HK-2 (cell line): ENCODE measurements around the gene PCNX3.

Experiments used
- DNase-seq: peaks from one replicate; pipeline ENCODE4 v3.0.0-alpha.2; 2018; ENCODE audit not compliant: unreplicated experiment

The PCNX3 gene

GRCh38 chr11:65615229-65615949 lies at the start of gene PCNX3:
PCNX3 (plus strand) TSS chr11:65615776; CDS start chr11:65616312, 536 bp downstream.
- peak; percentile 98 for DNase-seq

- DNase-seq: no peak
Measured at GRCh38 chr11:65569164-65569972, 46.2 kb upstream of the PCNX3 start.

GRCh38 chr11:65569973-65570918 lies 45.3 kb upstream of the PCNX3 start, which contains the start of gene ZNRD2:
ZNRD2 (plus strand) TSS chr11:65570477; CDS start chr11:65570492, 15 bp downstream.
- peak; percentile 94 for DNase-seq

- no peak for DNase-seq
Measured at GRCh38 chr11:65571420-65571819, 44.2 kb upstream of the PCNX3 start.

GRCh38 chr11:65571940-65572339 lies 43.6 kb upstream of the PCNX3 start:
- no peak for DNase-seq

- DNase-seq: peak; percentile 70
Measured at GRCh38 chr11:65572356-65573051, 43.1 kb upstream of the PCNX3 start, which contains the start of gene FAM89B. FAM89B (plus strand) TSS chr11:65572538; CDS start chr11:65572670, 132 bp downstream.

GRCh38 chr11:65573391-65574079 lies 42.0 kb upstream of the PCNX3 start:
- DNase-seq: no peak

- DNase-seq: peak; percentile 93
Measured at GRCh38 chr11:65574109-65574810, 41.3 kb upstream of the PCNX3 start.

GRCh38 chr11:65574811-65575567 lies 40.6 kb upstream of the PCNX3 start:
- no peak for DNase-seq

- peak; percentile 60 for DNase-seq
Measured at GRCh38 chr11:65575568-65576231, 39.9 kb upstream of the PCNX3 start, which contains the start of gene EHBP1L1. EHBP1L1 (plus strand) TSS chr11:65576053; CDS start chr11:65576303, 250 bp downstream.

- no peak for DNase-seq
Measured at GRCh38 chr11:65576232-65576866, 39.2 kb upstream of the PCNX3 start.

- DNase-seq: peak; percentile 82
Measured at GRCh38 chr11:65576867-65577755, 38.5 kb upstream of the PCNX3 start.

- DNase-seq: no peak
Measured at GRCh38 chr11:65577756-65578109, 37.8 kb upstream of the PCNX3 start.

- no peak for DNase-seq
Measured at GRCh38 chr11:65578134-65578533, 37.4 kb upstream of the PCNX3 start.

GRCh38 chr11:65578667-65579066 lies 36.9 kb upstream of the PCNX3 start:
- DNase-seq: no peak

- DNase-seq: no peak
Measured at GRCh38 chr11:65579291-65579690, 36.3 kb upstream of the PCNX3 start.
